HG02884 (cell line): Measurements from ENCODE around the gene COPS3.

Source experiments
- ATAC-seq: cut with Tn5 transposase; IDR thresholded peaks from one replicate; pipeline ENCODE4 v1.9.1; 2021; ENCODE audit warnings: mild to moderate bottlenecking, moderate library complexity; ENCODE audit not compliant: unreplicated experiment

Gene COPS3

GRCh38 chr17:17280613-17281549, at the start of gene COPS3:
Gene COPS3, minus strand, starts transcription at chr17:17281246. Its CDS starts 60 bp downstream, at chr17:17281186.
- ATAC-seq = peak; percentile 86

DNA sequence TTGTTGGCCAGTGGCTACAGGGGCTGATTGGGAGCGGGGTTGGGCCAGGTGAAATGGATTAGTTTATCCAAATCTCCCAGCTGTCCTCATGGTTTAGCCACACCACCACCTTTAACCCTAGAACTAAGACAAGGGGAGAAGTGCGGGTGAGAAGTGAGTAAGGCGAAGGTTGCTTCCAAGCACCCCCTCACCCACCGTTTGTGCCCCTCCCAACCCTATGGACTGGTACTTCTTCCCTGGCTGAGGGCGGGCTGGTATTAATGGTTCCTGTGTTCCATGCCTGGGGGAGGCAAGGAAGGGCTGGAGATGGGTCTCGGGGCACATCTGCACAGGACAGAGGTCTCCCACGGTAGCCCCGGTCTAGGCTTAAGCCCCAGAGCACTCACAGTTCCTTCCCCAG, 47.2 kb upstream of the COPS3 start:
- no peak for ATAC-seq

DNA sequence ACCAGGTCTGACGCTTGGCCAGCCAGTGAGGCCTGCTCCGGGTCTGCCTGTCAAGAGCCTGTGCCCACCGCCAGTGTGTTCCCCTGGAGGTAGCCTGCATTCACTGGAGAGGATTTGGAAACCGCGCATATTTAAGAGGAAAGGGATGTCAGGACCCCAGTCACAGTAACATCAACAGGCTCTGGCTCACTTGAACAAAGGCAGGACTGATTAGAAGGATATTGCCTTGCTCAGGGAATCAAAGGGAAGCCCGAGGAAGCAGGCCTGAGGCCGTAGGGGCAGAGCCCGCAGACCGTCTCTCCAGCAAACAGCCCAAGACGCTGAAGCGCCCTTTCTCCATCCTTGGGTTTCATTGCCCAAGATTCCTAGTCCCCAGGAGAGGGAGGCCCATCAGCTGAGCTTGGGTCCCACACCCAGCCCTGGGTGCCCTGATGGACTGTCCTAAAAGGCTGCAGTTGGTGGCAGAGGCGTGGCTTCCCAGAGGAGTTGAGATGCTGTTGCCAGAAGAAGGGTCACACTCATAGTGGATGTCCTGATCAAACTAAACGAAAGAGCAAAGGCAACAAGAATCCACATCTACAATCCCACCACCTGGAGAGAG, 45.3 kb upstream of the COPS3 start:
- no peak for ATAC-seq

DNA sequence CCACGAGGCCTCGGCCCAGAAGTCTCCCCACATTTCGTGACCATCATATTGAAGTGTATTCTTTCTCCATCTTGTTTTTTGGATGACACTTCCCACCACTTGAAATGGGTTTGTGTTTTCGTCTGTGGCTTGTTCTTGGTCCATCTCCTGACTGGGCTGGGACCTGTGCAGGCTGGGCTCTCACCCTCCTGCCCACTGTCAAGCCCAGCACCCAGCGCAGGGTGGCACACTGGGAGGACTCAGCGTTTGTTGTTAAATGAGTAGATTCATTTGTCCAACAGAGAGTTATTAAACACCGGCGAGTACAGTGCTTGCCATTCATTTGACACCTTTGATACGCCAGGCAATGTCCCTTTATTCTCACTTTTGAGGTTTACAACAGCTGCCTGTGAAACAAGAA, 44.8 kb upstream of the COPS3 start:
- ATAC-seq = no peak

DNA sequence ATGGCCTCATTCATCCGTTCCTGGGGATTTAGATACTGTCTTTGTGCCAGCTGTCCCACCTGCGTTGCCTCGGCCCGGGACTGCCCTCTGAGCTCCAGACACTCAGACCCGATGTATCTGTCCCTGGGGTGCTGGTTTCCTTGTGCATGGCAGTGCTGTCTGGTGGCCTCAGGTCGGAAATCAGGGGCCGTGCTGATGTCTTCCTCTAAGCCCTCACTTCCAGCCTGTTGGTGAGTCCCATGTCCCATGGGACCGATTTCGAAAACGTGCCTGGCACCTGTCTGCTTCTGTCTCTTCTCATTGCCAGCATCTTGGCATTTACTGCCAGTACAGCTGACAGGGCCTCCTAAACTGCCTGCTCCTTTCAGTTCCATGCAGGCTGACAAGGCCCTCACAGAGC, 44.2 kb upstream of the COPS3 start:
- ATAC-seq = no peak

DNA sequence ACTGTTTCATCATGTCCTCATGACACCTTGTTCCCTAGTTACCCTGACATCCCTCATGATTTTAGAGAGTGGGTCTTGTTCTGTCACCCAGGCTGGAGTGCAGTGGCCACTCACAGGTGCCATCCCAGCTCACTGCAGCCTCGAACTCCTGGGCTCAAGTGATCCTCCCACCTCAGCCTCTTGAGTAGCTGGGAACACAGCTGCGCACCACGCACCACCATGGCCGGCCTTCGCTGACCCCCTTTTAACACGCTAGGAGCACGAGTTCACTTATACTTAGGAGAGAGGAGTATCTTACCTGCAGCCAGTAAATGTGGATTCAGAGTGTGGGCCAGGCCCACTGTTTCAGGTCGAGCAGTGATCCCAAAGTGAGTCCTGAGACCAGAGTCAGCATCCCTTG, 43.6 kb upstream of the COPS3 start:
- no peak for ATAC-seq

DNA sequence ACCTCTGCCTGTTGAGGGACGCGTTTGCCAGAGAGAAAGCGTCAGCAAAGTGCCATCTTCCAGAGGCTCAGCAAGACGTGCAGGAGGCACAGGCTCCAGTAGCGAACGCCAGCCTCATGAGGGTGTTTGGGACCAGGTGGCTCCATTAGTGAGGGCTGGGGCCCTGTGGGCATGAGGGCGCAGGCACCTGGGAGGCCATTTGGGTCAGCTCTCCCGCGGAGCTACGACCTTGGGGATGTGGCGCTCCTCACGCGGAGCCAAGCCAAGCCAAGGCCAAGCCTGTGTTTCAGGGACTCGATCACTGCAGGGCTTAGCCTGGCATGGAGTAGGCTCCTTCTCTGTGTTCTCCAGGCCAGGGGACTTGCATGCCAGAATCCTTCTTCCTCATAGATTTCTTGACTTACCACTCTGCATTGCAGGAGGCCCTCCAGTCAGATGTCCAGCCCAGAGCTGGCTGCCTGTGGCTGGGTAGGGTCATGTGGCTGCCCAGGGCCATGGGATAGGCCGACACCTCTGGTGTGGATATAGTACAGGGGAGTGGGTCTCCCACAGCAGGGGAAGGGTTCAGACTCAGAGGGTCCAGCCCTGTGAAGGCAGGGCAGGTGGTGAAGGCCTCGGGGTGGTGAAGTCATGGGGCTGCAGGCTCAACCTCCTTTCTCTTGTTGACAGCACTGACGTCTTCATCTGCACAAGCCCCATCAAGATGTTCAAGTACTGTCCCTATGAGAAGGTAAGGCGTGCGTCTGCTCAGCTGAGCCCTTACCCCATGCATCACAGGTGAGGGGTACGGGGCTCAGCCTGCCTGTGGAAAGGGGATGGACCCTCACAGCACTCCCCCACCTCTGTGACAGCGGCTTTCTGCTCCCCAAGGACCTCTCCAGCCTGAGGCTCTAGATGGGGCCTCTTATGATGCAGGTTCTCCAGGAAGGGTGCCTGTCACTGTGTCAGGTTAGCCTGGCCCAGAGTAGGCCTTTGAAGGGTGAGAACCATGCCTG, 41.8 kb upstream of the COPS3 start:
- no peak for ATAC-seq

GRCh38 chr17:17321356-17322025, 40.4 kb upstream of the COPS3 start:
- no peak for ATAC-seq

DNA sequence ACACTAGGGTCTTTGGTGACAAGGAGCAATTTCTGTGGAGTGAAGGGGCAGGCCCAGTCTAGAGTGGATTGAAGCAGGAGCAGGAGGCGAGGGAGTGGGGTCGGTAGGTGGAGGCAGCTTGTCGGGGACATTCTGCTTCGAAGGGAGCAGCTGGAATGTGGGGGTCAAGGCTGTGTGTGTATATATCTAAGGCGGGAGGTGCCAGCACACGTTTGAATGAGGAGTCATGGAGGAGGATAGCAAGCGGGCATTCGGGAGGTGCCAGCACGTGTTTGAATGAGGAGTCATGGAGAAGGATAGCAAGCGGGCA, 39.8 kb upstream of the COPS3 start:
- no peak for ATAC-seq

DNA sequence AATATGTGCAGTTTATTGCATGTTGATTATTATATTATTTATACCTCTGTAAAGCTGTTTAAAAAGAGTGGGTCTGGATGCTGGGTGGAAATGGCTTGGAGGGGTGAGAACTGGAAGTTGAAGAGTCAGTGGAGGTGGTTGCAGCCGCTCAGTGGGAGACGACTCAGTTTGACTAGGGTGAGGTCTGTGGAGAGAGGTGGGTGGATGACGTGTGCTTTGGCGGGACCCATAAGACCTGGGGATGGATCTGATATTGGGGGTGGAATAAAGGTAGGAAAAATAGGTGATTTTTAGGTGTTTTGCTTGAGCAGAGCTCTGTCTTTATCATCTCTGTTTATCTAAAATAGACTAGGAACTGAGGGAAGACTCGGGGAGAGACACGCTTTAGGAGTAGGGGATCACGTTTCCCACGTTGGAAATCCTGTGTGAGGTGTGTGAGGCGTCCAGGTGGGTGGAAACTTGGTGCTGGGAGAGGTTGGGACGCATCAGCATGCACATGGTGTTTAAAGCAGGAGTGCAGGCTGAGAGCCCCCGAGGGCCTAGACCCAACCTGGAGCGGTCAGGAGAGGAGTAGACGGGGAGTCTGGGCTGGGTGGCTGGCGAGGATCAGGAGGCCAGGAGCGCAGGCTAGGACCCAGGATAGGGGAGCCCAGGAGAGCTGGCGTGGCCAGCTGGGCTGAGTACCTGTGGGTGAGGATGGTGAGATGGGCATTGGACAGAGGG, 39.3 kb upstream of the COPS3 start:
- ATAC-seq = no peak

- no peak for ATAC-seq
Measured at GRCh38 chr17:17315142-17315821, 34.2 kb upstream of the COPS3 start.

GRCh38 chr17:17314501-17315071, 33.5 kb upstream of the COPS3 start:
- ATAC-seq = no peak

GRCh38 chr17:17313350-17313991, 32.4 kb upstream of the COPS3 start:
- no peak for ATAC-seq

DNA sequence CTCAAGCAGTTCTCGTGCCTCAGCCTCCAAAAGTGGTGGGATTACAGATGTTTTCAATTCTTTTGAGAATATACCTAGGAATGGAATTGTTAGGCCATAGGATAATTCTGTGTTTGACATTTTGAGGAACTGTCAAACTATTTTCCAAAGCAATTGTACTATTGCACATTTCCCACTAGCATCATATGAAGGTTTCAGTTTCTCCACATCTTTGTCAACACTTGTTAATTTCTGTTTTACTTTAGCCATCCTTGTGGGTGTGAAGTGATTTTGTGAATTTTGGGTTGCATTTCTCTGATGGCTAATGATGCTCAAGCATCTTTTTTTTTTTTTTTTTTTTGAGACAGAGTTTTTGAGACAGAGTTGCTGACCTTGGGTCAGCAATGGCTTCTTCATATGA, 28.3 kb upstream of the COPS3 start:
- no peak for ATAC-seq

DNA sequence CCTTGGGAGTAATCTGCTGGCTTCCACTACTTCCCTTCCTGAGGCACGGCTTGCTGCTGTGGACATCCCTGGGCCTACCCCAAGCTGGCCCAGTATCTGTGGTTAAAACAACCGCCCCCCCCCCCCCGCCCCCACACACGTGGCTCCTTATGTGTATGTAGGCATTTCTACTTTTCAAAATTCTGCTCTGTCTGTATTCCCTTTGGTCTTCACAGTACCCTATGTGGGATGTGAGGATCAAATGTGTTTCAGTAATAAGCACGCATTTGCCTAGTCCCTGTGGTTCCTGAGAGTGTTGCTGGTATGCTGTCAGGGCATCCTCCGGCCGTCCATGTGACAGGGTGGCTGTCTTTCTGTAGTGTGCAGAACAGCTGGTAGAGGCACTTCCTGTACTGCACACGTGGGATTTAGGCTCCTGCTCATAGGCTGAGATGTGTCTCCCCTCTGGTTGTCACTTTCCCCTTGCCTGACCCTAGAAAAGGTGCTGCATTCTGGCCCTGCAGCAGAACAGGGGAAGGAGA, 24.3 kb upstream of the COPS3 start:
- ATAC-seq = peak; percentile 66

DNA sequence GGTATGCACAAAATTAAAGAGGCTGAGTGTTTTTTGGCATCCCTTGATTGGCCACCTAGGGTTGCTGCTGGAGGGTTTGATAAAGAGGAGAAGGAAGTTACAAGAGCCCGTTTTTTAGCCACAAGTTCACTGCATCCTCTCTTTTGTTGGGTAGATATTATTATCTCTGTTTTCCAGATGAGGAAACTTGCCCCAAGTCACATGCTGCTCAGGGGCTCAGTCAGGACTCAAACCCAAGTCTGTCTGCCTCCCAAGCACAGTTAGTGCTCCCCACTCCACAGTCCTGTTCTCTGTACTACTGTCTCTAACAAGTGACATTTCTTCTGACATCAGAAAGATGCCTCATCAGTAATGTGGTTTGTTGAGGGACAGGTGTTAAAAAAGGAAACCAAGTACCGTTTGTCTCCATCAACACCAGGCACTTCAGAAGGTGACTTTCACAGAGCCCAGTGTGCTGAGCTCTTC, 23.5 kb upstream of the COPS3 start:
- ATAC-seq = no peak

- ATAC-seq = no peak
Measured at GRCh38 chr17:17303847-17304490, 22.9 kb upstream of the COPS3 start.
